Right atrium auricular region (tissue), 2 donors: ENCODE data around the gene MORN2. TPM values are rescaled to one million over a fixed set of nuclear protein-coding genes. Genes with fewer than 3 reads are reported as not detected.
"Not testable (repeated sequence)": the region's sequence is repeated elsewhere in the genome, so short reads cannot be mapped to it uniquely, and the experiment has no call there.

Source experiments
- DNase-seq: peaks from one replicate; pipeline ENCODE4 v3.0.0-alpha.2; 2019; ENCODE audit warnings: low spot score
- H3K27ac ChIP-seq, 2 donors: fragments of 200-600 bp; sonication (generic); 1 replicate in 1 of 2; 2 replicates in 1 of 2; pipeline ENCODE4 v1.5.1; 2016 to 2019
- H3K27me3 ChIP-seq, 2 donors: fragments of 200-600 bp; sonication (generic); one replicate each; pipeline versions ENCODE4 v1.5.1 to v1.6.0; 2017 to 2019
- H3K36me3 ChIP-seq: fragments of 200-600 bp; sonication (generic); one replicate; pipeline ENCODE4 v1.5.1; 2016
- H3K4me1 ChIP-seq, 2 donors: fragments of 200-600 bp; sonication (generic); one replicate each; pipeline versions ENCODE4 v1.5.1 to v1.6.0; 2017 to 2019
- H3K4me3 ChIP-seq, 2 donors: fragments of 200-600 bp; sonication (generic); 1 replicate in 1 of 2; 2 replicates in 1 of 2; pipeline ENCODE4 v1.5.1; 2017 to 2019; ENCODE audit warnings: mild to moderate bottlenecking in 1 of 2, moderate library complexity in 1 of 2
- H3K9me3 ChIP-seq, 2 donors: fragments of 200-600 bp; sonication (generic); one replicate each; pipeline ENCODE4 v1.5.1; 2019
- CTCF ChIP-seq, 2 donors: fragments of 200-600 bp; sonication (generic); IDR thresholded peaks; one replicate each; pipeline ENCODE4 v1.5.1; 2019; ENCODE audit warnings: antibody characterized with exemption in 2 of 2
- total RNA-seq, 2 donors: library from RNA; depleted of rRNA; stranded (reverse); fragments of >200 nt; gene quantifications; one replicate each; pipeline ENCODE4 v1.1.0, GENCODE V29; 2016

MORN2 gene
- 10 to 100 TPM; 14.8 to 18.4 TPM for total RNA-seq

- Histone ChIP-seq H3K27me3 (no peaks in the 10 kb centered on the region), H3K27ac (peak within 1 kb of the TSS; percentile 64 to 68), H3K9me3 (peaks cover 0 to 5% of the 10 kb centered on the region in 2 donors), H3K36me3 (peaks cover under 1% of the 10 kb centered on the region), H3K4me3 (peak within 1 kb of the TSS; percentile 64 to 70), H3K4me1 (peaks cover 0 to 18% of the 10 kb centered on the region in 2 donors)
- TF ChIP-seq CTCF (IDR thresholded peaks at IDR 0.05) = no peak
- peak; percentile 86 for DNase-seq
Measured at GRCh38 chr2:38875576-38876367, at the start of gene MORN2, which contains the start of gene DHX57. Gene MORN2, plus strand, starts transcription at chr2:38875976. Gene DHX57, minus strand, starts transcription at chr2:38875934. Its CDS starts 7,529 bp downstream, at chr2:38868405.

GRCh38 chr2:38827539-38828145, 48.1 kb upstream of the MORN2 start:
- not testable (repeated sequence) for H3K4me3 ChIP-seq, H3K4me1 ChIP-seq, DNase-seq, H3K27me3 ChIP-seq, H3K9me3 ChIP-seq, H3K27ac ChIP-seq
- H3K36me3 ChIP-seq = peaks cover 36% of the 10 kb centered on the region

GRCh38 chr2:38828460-38828859, 47.3 kb upstream of the MORN2 start:
- no peak for DNase-seq
- H3K9me3 ChIP-seq = no peaks in the 10 kb centered on the region
- no peak overlapping the region for H3K27ac ChIP-seq
- H3K4me1 ChIP-seq = peaks cover 0 to 6% of the 10 kb centered on the region in 2 donors
- peaks cover 30% of the 10 kb centered on the region for H3K36me3 ChIP-seq
- no peaks in the 10 kb centered on the region for H3K27me3 ChIP-seq
- no peak for TF ChIP-seq CTCF (IDR thresholded peaks at IDR 0.05)
- H3K4me3 ChIP-seq = no peak overlapping the region

GRCh38 chr2:38829971-38830370, 45.8 kb upstream of the MORN2 start:
- Histone ChIP-seq H3K27ac (no peak overlapping the region), H3K36me3 (peaks cover 20% of the 10 kb centered on the region), H3K4me3 (no peak overlapping the region), H3K27me3 (no peaks in the 10 kb centered on the region), H3K4me1 (peaks cover 0 to 6% of the 10 kb centered on the region in 2 donors), H3K9me3 (no peaks in the 10 kb centered on the region)
- no peak for TF ChIP-seq CTCF (IDR thresholded peaks at IDR 0.05)
- DNase-seq = no peak

GRCh38 chr2:38830526-38831159, 45.1 kb upstream of the MORN2 start:
- no peak overlapping the region for H3K27ac ChIP-seq
- peaks cover 16% of the 10 kb centered on the region for H3K36me3 ChIP-seq
- no peaks in the 10 kb centered on the region for H3K27me3 ChIP-seq
- DNase-seq = no peak
- H3K4me3 ChIP-seq = no peak overlapping the region
- H3K4me1 ChIP-seq = peaks cover 0 to 6% of the 10 kb centered on the region in 2 donors
- H3K9me3 ChIP-seq = no peaks in the 10 kb centered on the region
- TF ChIP-seq CTCF (IDR thresholded peaks at IDR 0.05) = no peak

- H3K27me3 ChIP-seq = no peaks in the 10 kb centered on the region
Measured at GRCh38 chr2:38835015-38835601, 40.7 kb upstream of the MORN2 start.

More at GRCh38 chr2:38835015-38835601, 40.7 kb upstream of the MORN2 start:
- Histone ChIP-seq H3K36me3 (peaks cover 18% of the 10 kb centered on the region), H3K27ac (no peak overlapping the region), H3K4me3 (no peak overlapping the region), H3K4me1 (no peaks in the 10 kb centered on the region), H3K9me3 (no peaks in the 10 kb centered on the region)
- no peak for DNase-seq
- peak in 1 of 2 donors; percentile 41 for TF ChIP-seq CTCF (IDR thresholded peaks at IDR 0.05)
